ENCODE results near the gene KRT71.

KRT71 gene

DNA sequence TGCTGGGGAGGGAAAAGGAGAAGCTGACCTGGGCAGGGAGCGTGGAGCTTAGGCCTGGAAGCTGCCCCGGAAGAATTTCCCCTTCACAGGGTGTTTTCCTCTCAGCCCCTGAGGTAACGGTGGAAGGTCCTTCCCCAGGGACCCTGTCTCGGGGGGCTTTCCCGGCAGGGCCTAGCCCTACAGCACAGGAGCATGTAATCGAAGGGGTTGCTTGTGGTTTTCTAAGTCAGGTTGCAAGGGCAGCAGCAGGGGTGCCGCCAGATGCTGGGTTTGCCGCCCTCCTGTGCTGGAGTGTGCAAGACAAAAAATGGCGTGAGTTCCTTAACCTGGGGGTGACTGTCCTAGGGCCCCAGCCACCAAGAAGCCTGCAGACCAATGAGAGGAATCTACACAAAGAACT is 22.3 kb upstream of the KRT71 start:
- no peak for DNase-seq

DNA sequence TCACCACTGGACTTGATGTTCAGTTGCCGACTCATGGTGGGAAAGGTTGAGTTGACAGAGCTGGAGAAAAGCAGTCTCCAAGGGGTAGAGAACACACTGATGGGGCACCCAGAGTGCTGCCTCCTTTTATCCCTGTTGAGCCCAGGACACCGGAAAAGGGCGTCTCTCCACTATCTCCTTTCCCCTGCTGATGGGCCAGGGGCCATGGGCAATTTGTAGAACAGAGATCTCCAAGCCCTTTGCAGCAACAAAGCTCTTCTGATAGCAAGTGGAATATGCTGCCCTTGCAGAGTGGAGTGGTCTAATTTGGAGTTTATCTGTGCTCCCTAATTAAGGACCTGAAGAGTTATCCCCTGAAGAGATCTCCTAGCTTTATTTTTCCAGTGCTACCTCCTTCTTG is 20.8 kb upstream of the KRT71 start, which contains the start of gene KRT74:
KRT74 (minus strand) TSS at position 101 of the 400 bp plus-strand sequence; CDS start at position 35, 66 bp downstream.
- DNase-seq, result no peak

DNA sequence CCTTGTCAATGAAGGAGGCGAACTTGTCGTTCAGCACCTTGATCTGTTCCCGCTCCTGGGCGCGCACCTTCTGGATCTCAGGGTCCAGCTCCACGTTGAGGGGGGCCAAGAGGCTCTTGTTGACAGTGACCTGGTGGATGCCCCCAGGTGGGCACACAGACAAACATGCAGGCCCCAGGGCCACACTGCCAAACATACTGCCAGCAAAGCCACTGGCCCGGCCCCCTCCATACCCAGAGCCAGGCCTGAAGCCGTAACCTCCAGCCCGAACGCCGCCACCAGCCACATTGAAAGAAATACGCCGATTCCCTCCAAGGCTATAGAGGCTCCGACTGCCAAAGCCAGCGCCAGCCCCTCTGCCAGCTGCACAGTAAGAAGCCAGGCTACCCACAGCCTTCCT is 20.4 kb upstream of the KRT71 start:
- DNase-seq, result no peak

DNA sequence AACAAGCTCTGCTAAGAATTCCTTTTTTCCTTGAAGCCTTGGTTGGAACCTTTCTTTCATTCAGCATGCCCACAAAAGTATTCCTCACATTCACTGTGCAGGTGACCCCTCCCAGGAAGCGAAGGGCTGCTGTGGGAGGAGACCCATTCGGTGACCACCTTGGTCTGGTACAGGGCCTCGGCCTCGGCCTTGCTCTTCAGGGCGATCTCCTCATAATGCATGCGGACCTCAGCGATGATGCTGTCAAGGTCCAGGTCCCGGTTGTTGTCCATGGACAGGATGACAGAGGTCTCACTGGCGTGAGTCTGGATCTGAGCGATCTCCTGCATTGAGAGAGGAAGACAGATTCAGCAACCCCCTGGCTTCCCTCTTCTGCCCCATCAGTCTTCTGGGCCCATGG is 17.6 kb upstream of the KRT71 start:
- no peak for DNase-seq

DNA sequence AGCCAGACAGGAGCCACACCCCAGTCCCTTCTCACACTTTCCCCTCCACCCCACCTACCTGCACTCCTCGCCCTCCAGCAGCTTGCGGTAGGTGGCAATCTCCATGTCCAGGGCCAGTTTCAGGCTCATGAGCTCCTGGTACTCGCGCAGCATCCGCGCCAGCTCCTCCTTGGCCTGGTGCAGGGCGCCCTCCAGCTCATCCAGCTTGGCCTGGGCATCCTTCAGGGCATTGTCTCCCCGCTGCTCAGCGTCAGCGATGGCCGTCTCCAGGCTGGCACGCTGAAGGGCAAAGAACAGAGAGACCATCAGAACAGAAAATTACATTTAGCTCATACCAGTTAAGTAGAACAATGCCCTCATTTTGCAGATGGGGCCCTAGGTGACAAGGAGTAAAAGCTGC is 15.2 kb upstream of the KRT71 start:
- DNase-seq, result no peak

DNA sequence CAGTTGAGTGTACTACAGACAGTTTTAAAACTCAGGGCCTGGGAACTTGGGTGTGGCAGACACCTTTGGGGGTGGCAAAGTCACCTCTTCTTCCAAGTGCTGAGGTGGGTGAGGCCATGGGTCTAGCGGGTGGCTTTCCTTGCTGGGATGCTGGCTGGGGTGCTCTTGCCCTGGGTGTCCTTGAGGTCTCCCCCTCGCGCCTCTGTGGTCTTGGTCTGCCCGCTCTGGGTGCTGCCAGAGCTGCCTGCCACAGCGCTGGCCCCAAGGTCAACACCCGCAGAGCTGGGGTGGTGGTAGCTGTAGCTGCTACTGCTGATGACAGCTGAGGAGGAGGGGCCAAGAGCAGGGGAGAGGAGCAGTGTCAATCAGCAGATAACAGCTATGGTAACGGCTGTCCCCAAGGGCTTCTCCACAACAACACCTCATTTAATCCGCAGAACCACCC is 13.9 kb upstream of the KRT71 start:
- DNase-seq, result no peak

DNA sequence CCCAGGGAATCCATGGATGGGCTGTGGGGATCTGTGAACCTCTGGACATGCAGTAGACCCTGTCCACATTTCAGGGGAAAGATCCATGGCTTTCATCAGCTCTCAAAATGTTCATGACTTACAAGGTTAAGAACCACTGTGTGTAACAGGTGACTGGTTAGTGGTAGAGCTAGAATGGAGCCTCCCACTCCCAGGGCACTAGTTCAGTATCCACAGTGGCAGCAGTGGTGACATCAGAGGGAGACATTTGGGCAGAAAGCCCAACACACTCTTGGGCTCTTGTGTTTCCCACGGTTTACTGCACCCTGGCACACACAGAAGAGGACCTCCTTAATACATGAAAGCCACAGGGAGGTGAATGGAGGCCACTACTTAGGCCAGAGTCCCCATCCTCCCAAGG is 11.6 kb upstream of the KRT71 start:
- DNase-seq, result no peak

DNA sequence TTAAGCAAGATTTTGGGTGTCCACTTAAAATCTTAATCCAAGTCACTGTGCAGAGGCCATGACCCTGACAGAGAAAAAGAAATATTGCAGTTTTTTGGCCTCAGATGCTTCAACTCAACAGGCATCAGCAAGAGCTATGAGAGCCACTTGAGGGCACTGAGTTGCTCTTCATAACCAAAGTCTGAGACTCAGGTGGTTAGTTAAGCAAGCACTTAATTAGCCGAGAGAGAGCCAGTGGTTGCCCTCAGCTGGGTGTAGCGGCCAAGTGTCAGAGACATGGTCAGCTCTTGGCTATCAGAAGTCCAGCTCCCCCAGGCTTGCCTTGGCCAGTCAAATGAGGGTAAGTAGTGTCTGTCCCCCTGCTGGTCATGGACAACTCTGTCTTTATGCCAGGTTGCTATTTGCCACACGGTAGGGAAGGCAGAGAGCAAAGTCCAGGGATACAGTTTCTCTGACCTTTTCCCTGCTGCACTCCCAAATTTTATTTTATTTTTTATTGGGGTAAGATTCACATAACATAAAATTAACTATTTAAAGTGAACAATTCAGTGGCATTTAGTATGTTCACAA is 9.0 kb upstream of the KRT71 start:
- DNase-seq, result no peak

DNA sequence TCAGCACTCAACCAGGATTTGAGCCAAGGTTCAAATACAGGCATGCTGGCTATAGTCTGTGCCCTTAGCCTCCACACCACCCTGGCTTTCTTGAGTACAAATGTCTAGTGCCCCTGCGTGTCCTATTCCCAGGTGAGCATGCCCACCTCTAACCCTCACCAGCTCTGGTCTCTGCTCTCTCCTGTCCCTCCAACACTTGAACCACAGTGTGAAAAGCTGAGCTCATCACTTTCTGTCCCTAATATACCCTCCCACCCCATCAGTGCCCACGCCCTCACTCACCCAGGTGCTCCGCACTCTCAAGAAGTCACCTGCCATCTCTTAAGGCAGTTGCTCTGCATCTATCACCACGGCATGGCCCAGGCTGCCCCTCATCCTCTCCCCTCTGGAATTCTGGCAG is 7.0 kb upstream of the KRT71 start:
- no peak for DNase-seq

DNA sequence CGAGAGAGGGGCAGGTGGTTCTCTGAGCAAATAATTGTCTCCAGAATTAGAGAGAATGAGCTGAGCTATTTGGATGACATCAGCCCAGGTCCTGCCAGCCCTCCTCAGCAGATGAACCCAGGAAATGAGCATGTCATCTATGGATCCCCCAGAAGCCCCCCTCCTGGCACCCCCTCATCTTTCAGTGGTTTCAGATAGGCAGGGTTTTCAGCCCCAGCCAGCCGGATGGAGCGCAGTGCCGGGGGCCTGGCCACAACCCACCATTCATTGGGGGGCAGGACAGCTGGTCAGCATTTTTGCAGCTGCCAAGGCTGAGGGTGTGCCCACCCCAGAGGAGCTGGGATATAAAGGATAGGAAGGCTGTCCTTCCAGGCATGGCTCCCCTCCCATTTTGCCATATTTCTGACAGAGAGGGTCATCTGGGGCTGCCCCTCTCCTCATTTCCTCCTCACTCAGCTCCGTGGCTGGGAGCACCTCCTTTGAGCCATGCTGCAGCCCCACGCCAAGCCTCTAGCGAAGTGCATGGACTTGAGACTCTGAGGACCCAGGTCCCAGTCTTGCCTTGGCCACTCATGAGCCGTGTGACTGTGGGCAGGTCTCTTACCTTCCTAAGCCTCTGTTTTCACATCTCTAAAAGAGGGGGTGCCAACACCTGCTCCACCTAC is 6.0 kb upstream of the KRT71 start:
- no peak for DNase-seq

DNA sequence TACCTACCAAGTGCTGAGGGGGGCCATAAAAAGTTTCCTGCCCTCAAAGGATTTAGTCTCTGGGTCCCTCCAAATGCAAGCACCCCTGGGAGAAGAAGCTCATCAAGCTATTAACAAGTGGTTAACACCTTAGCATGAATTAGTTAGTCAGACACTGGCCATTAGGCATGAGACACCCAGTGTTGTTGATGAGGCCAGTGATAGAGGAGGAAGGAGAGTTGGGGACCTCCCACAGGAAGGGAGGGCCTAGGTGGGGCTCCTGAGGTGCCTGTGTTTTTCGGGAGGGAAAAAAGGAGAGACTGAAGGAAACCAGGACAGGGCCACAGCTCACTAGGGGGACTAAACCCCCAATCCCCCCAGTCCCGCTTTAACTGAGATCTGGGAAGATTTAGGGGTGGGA is 4.5 kb upstream of the KRT71 start:
- no peak for DNase-seq

DNA sequence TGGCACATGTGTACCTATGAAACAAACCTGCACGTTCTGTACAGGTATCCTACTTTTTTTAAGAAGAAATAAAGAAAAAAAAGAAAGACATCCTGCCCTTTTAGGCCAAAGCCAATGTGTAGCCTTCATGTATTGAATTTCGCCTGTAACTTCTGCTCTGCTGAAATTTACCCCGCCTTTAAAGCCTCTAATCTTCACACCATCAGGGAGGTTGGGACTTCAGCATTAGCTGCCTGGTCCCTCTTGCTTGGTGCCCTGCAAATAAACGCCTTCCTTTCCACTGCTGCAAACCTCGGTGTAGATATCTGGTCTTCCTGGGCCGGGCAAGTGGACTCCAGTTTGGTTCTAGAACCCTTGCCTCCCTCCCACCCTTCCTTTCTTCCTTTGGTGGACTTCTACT is 2.6 kb upstream of the KRT71 start:
- no peak for DNase-seq

DNA sequence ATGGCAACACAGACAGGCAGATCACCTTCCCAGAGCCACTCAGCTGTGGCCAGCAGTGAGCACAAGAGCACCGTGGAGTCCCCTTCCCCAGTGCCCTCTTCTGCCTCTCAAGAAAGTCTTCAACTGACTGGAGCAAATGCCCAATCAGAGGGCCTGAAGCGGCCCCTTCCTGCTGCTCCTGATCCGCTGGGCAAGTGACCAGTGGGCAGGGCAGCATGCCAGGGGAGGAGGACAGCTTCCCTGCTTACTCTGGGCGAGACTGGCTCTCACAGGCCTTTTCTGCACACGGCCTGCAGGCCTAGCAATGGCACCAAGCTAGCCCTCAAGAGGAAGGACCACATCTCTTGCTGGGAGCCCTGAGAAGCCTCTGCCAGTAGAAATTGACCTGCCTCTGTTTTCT is 890 bp downstream of the KRT71 start:
- DNase-seq, result no peak

DNA sequence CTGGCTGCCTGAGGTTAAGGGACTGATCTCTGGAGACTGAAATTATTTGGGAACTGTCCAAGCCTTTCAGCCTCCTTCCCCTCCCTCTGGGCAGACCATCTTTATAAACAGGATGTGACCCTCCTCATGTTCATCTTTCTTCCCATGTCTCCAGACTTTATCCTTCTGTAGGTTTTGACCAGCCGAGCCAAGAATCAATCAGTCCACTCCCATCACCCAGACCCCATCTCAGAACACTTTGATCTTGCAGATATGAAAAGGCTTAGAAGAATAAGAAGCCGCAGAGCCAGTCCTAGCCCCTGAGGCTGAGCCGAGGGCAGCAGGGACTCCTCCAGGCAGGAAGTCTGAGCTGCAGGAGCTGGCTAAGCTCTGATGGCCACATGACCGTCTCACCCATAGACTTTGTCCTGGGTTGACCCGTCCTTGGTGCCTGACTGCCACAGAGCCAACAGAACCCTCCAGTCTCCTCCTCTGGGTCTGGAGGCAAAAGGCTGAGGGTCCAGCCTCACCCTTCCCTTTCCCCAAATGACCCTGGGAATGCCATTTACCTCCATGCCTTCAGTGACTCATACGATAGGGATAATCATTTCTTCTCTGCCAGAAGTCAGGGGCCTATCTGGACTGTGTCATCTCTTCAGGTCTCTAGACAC is 1.6 kb downstream of the KRT71 start:
- no peak for DNase-seq

DNA sequence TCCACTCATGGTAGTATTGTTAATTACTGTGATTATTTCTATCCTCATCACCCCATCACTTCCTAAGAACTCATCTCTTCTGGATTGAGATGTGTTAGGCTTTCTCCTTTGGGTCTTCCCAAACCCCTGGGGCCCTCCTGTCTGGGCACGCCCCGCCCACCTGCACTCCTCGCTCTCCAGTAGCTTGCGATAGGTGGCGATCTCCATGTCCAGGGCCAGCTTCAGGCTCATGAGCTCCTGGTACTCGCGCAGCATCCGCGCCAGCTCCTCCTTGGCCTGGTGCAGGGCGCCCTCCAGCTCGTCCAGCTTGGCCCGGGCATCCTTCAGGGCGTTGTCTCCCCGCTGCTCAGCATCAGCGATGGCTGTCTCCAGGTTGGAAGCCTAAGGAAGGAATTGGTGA is 6.8 kb downstream of the KRT71 start:
- DNase-seq, result no peak

DNA sequence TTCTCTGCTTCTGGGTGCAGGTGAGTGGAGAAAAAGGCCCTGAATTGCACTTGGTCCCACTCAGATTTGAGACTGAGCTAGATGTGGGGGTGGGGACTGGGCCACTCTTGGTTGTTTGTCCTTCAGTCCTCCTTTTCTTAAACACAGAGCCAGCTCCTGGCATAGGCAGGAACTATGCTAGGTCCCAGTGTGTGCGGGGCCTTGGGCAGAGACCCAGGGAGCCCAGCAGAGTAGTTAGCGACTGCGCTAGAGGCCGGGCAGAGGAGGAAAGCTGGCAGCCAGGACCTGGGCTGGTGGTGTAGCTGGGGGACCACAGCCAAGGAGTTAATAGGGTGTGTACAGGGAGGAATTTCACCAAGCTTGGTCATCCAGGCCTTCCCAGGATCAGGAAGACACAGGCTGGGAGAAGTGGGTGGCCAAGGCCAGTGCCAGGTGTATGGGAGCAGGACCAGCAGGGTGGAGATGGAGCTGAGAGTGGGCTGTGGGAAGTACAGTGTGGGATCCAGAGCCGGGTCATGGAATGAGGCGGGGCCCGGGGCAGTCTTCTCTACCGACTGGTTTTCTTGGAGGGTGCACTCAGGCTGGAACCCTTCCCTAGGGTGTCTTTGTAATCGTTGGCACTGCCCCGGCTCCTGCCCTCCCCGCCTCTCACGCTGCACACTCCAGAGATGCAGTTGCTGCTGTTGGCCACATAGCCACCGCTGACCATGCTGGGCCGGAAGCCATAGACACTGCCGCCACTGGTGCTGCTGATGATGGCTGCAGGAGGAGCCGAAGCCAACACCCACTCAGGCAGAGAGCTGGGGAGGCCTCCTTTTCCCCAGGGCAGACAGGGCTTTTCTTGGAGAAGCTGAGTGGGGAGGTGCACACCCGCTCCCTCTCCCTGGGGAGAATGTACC is 8.7 kb downstream of the KRT71 start:
- no peak for DNase-seq

DNA sequence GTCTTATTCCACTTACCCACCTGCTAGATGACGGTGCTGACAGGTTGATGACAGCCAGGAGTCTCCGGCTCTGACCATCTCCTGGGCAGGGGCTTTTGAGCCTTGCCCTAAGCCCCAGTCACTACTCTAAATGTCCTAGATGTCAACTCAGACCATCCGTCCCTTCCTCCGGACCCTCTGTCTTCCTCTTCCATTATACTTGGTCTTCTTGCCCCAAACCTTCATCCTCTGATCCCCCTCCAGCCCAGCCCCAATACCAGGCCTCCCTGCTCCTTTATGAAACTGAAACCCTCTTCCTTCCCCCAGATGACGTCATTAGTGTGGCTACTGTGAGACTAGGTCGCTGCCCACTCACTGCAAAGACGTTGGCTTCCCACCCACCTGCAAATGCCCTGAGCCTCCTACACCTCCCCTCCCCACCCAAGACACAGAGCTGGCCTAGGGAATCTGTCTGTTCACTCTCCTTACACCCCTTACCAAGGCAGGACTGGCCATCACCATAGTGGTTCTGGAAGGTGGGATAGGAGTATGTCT is 10.1 kb downstream of the KRT71 start:
- DNase-seq, result no peak

DNA sequence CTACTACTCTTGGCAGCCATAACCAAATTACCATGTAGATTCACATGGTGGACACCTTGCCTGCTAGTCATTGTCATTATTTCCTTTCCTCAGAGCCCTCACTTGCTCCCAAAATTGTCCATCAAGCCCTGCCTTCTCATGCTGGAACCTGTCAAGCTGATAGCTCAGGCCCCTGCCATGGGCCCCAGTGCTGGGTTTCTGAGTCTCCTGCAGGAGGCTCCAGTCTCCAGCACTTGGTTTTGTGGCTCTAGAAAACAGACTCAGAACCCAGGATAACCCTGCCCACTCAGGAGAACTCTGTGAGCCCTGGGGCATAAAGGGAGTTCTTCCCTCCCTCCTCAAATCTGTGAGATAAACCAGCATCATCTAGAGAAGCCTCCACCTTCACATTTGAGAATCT is 10.8 kb downstream of the KRT71 start:
- no peak for DNase-seq

DNA sequence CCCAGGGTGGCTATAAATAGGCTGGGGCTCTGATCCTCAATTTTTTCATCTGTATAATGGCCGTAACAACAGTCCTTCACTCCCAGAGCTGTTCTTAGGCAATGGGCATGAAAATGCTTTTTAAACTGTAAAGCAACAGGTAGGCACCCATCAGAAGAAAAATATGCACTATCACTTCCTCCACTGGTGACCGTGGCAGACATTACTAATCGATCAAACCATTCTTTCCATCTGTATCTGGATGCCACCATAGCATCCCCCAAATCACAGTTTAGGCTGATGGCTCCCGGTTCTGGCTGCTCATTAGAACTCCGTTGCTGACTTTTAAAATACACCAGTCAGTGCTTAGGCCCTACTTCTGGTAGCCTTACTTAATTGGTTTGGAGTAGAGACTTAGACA is 11.2 kb downstream of the KRT71 start:
- no peak for DNase-seq

DNA sequence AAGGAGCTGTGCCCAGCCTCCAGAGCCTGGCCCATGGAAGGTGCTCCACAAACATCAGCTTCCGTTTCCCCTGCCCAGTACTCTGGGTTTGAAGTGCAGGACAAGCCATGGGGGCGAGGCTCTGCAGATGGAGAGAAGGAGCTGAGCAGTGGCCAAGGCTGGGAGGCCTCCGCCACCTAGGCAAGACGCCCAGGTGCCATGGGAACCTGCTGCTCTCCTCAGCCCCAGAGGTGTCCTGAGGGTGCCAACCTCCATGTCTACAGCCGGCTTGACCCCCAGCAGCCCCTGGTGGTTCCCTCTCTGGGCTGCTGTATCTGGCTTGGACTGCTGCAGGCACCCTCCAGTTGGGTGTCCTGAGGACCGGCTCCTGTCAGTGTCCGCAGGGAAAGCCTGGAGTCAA is 12.4 kb downstream of the KRT71 start:
- no peak for DNase-seq

DNA sequence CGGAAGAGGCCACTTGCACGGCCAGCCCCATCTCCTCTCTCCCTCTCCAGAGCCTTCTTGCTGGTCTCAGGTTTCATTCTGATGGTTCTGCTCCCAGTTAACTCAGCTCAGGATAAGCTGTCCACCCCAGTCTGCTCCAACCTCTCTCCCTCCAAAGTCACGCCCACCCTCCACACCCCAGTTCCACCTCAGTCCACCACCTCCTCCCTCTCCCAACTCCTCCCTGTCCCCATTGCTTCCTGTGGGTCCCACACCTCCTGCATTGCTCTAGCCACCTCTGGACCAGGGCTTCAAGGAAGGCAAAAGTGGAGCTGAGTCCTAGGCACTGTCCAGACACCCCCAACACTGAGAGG is 13.1 kb downstream of the KRT71 start:
- no peak for DNase-seq

DNA sequence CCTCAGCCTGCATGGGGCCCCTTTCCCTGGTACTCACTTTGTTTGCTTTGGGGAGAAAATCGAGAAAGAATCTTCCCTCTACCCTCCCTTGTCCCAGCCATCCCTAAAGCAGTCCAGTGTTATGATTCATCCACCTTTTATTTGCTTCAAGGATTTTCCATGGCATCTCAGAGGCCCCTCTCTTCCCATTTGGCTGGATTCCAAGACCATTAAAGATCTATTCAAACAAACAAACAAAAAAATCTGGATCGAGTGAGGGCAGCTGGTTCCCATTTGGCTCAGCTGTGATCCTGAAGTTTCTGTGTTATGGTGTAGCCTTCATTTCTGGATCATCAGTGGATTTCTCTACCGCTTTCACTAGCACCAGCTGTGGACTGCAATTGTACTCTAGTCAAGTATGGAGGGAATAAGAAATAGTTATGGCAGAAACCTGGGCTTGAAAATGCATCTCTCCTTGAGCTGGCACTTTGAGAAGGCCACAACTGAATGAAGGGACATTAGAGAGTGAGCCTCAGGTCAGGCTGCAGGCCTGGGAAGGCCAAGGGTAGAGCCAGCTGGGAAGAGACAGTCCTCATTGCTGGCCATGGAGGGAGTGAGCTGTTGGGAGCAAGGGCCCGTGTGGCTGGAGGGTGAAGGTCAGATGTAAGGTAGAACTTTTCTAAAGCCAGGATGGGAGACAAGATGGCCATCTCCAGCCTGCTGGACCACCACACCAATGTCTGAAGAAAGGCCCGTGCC is 13.7 kb downstream of the KRT71 start:
- no peak for DNase-seq

DNA sequence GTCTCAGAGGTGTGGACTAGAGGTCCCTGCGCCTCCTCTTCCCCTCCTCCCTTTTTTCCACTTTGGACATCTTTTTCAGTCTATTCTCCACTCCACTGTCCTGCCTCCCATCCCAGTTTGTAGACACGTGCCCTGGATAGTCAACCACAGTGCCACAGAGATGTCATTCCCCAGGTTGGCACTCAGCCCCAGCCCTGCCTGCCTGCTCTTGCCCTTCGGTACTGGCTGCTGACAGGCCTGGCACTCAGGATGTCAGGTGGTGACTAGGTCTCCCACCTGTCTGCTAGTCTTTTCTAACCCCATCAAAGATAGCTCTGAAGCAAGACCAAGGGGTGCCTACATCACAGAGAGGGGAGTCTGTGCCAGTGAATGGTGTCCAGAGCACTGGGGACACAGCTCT is 15.8 kb downstream of the KRT71 start:
- no peak for DNase-seq
